ENCODE measurements around the gene IBTK. TPM values are rescaled to one million over a fixed set of nuclear protein-coding genes. Genes with fewer than 3 reads are reported as not detected.
A peak's percentile ranks its signal among the peaks of the same experiment; 100 is the strongest.
"Not testable (repeated sequence)": the region's sequence is repeated elsewhere in the genome, so short reads cannot be mapped to it uniquely, and the experiment has no call there.

The IBTK gene
- total RNA-seq, 3 donors from 2014 or later, result 25.6 to 41.1 (median 33.4) TPM

- TF ChIP-seq POLR2AphosphoS5 (IDR thresholded peaks at IDR 0.05) (no peak), CTCF (IDR thresholded peaks at IDR 0.05) (no peak), POLR2A (IDR thresholded peaks at IDR 0.05) (no peak)
- H3K4me1 ChIP-seq, result no peaks in the 10 kb centered on the region
- no peak for DNase-seq (ENCODE audit: low spot score in 2 of 2)
- no peaks in the 10 kb centered on the region for H3K9me3 ChIP-seq
- H3K27ac ChIP-seq, result no peak overlapping the region
- H3K27me3 ChIP-seq, result no peaks in the 10 kb centered on the region
- H3K4me3 ChIP-seq, result no peak overlapping the region
- intact Hi-C loops (cut with DNase I; ENCODE audit: low total_unique reads), result no loop called here
- no peaks in the 10 kb centered on the region for H3K36me3 ChIP-seq
Observed at GRCh38 chr6:82166493-82166892, 81.1 kb downstream of the IBTK start.

GRCh38 chr6:82160255-82160990, 87.1 kb downstream of the IBTK start:
- no peak for TF ChIP-seq POLR2A (IDR thresholded peaks at IDR 0.05)
- no peak for TF ChIP-seq CTCF (IDR thresholded peaks at IDR 0.05)
- no peak for TF ChIP-seq POLR2AphosphoS5 (IDR thresholded peaks at IDR 0.05)
- H3K27ac ChIP-seq, result no peak overlapping the region
- H3K27me3 ChIP-seq, result no peaks in the 10 kb centered on the region
- no peaks in the 10 kb centered on the region for H3K9me3 ChIP-seq
- H3K4me3 ChIP-seq, result no peak overlapping the region
- no peak for DNase-seq (ENCODE audit: low spot score in 2 of 2)
- intact Hi-C loops (cut with DNase I; ENCODE audit: low total_unique reads), result no loop called here
- H3K36me3 ChIP-seq, result no peaks in the 10 kb centered on the region
- no peaks in the 10 kb centered on the region for H3K4me1 ChIP-seq

DNA sequence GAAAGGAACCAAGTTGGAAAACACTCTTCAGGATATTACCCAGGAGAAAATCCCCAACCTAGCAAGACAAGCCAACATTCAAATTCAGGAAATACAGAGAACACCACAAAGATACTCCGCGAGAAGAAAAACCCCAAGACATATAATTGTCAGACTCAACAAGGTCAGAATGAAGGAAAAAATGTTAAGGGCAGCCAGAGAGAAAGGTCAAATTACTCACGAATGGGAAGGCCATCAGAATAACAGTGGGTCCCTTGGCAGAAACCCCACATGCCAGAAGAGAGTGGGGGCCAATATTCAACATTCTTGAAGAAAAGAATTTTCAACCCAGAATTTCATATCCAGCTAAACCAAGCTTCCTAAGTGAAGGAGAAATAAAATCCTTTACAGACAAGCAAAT, 94.8 kb downstream of the IBTK start:
- intact Hi-C loops (cut with DNase I; ENCODE audit: low total_unique reads), result not testable (repeated sequence)

DNA sequence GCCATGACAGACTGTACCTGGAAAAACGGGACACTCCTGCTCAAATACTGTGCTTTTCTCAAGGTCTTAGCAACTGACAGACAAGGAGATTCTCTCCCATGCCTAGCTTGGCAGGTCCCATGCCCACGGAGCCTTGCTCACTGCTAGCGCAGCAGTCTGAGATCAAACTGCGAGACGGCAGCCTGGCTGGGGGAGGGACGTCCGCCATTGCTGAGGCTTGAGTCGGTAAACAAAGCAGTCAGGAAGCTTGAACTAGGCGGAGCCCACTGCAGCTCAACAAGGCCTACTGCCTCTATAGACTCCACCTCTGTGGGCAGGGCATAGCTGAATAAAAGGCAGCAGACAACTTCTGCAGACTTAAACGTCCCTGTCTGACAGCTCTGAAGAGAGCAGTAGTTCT, 96.4 kb downstream of the IBTK start:
- H3K4me1 ChIP-seq; H3K4me3 ChIP-seq; intact Hi-C loops (cut with DNase I; ENCODE audit: low total_unique reads); H3K9me3 ChIP-seq; H3K27me3 ChIP-seq; H3K36me3 ChIP-seq; DNase-seq (ENCODE audit: low spot score in 2 of 2); H3K27ac ChIP-seq: not testable (repeated sequence)

More for the DNA sequence above, 94.8 kb downstream of the IBTK start:
- not testable (repeated sequence) for H3K9me3 ChIP-seq; DNase-seq (ENCODE audit: low spot score in 2 of 2); H3K36me3 ChIP-seq; H3K27me3 ChIP-seq; H3K4me1 ChIP-seq; H3K27ac ChIP-seq; H3K4me3 ChIP-seq

- Histone ChIP-seq H3K9me3 (no peaks in the 10 kb centered on the region), H3K4me3 (no peak overlapping the region), H3K27ac (no peak overlapping the region), H3K4me1 (no peaks in the 10 kb centered on the region), H3K27me3 (no peaks in the 10 kb centered on the region), H3K36me3 (no peaks in the 10 kb centered on the region)
- intact Hi-C loops (cut with DNase I; ENCODE audit: low total_unique reads), result no loop called here
- no peak for DNase-seq (ENCODE audit: low spot score in 2 of 2)
- no peak for TF ChIP-seq CTCF (IDR thresholded peaks at IDR 0.05)
- no peak for TF ChIP-seq POLR2A (IDR thresholded peaks at IDR 0.05)
- TF ChIP-seq POLR2AphosphoS5 (IDR thresholded peaks at IDR 0.05), result no peak
Observed at GRCh38 chr6:82145926-82146452, 101.6 kb downstream of the IBTK start.

DNA sequence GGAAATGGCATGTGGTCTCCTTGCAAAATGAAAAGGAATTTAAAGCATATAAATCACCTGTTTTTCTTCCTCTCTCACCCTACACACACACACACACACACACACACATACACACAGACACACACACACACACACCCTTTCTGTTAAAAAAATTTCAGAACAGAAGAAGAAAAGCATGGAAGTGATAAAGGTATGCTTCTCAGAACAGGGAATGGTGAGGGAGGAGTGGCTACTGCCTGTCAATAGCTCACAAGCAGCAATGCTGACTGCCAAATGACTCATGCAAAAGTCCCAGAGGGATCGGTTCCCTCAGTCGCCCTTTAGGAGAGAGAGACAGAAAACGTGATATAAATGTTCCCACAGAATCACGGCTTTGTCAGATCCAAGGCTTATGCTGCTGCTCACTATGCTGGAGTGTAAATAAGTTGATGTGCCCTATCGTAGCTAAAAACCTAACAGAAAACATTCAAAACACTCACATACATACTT, 102.6 kb downstream of the IBTK start:
- Histone ChIP-seq H3K4me1 (no peaks in the 10 kb centered on the region), H3K9me3 (no peaks in the 10 kb centered on the region), H3K36me3 (no peaks in the 10 kb centered on the region), H3K27ac (peak overlapping the region; percentile 66 to 68), H3K27me3 (no peaks in the 10 kb centered on the region), H3K4me3 (peak overlapping the region in 1 of 3 donors; percentile 36)
- peak in 1 of 3 donors; percentile 22 for TF ChIP-seq POLR2AphosphoS5 (IDR thresholded peaks at IDR 0.05)
- TF ChIP-seq POLR2A (IDR thresholded peaks at IDR 0.05), result no peak
- DNase-seq (ENCODE audit: low spot score in 2 of 2), result peak in 1 of 2 donors; percentile 48
- intact Hi-C loops (cut with DNase I; ENCODE audit: low total_unique reads), result loop anchor here (5.0 kb wide), 1 partner anchor 1538 kb away; no protein-coding TSS in a partner anchor
